ENCODE data around the gene GNG13.
A peak's percentile ranks its signal among the peaks of the same experiment; 100 is the strongest.

The GNG13 gene

DNA sequence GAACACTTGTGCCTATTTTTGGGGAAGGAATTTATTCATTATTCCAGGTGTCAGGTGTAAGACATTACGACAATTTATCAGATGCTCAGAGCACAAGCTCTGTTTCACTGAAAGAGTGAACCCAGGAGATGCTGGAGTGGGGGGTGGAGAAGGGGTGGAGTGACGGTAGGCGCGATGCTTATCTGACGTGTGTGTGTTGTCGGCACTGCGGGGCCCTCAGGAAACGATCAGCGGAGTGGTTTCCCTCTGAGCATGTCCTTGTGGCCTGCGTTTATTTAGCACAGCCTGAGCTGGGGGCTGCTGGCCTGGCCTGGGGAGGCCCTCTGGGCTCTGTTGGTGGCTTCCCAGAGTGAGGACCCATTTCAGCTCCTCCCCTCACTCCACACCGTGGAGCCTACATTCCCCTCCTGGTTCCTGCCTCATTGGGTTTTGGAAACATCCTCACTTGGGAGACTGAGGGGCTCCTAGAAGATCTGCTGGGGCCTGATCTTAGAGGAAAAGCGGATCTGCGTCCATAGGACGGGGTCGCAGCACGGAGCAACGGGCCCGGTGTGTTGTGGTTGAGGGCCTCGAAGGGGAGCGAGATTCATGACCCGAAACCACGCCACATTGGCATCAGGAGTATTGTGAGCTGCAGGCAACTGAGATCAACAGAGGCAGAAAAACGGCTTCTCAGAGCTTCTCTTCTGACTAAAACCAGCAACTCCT is 19.0 kb upstream of the GNG13 start:
- ChIA-PET CTCF (no interaction called here), POLR2A (no interaction called here)
- no peak overlapping the region for H3K27ac ChIP-seq (ENCODE audit: extremely low read depth, low read depth, low read length)
- H3K4me3 ChIP-seq (ENCODE audit: low read depth, low read length), result no peak overlapping the region
- H3K4me1 ChIP-seq (ENCODE audit: control insufficient read depth, insufficient read depth, low read length), result no peaks in the 10 kb centered on the region
- TF ChIP-seq KLF1 (tag by site-specific recombination; IDR thresholded peaks at IDR 0.05) (no peak), ZNF654 (tag by site-specific recombination; IDR thresholded peaks at IDR 0.05; ENCODE audit: low read depth) (no peak), ZNF571 (tag by site-specific recombination; IDR thresholded peaks at IDR 0.05) (no peak), ZNF747 (tag by site-specific recombination; IDR thresholded peaks at IDR 0.05) (no peak), ZBTB8A (tag by site-specific recombination; IDR thresholded peaks at IDR 0.05) (no peak), ZNF335 (tag by site-specific recombination; conservative IDR thresholded peaks at IDR 0.05) (no peak), GLI4 (tag by site-specific recombination; IDR thresholded peaks at IDR 0.05) (no peak), ZBTB1 (tag by site-specific recombination; IDR thresholded peaks at IDR 0.05) (no peak), FEZF1 (tag by site-specific recombination; IDR thresholded peaks at IDR 0.05) (no peak), ZNF555 (tag by site-specific recombination; conservative IDR thresholded peaks at IDR 0.05) (no peak), KLF7 (tag by site-specific recombination; IDR thresholded peaks at IDR 0.05; ENCODE audit: borderline replicate concordance) (no peak), BCL11B (tag by site-specific recombination; IDR thresholded peaks at IDR 0.05; ENCODE audit: low read depth) (no peak), SCRT1 (tag by site-specific recombination; IDR thresholded peaks at IDR 0.05; ENCODE audit: borderline replicate concordance) (no peak), KLF8 (tag by site-specific recombination; IDR thresholded peaks at IDR 0.05) (no peak), ZNF561 (tag by site-specific recombination; IDR thresholded peaks at IDR 0.05; ENCODE audit: borderline replicate concordance) (no peak), ZNF114 (tag by site-specific recombination; IDR thresholded peaks at IDR 0.05) (no peak)
- TF ChIP-seq, protein P1, sequence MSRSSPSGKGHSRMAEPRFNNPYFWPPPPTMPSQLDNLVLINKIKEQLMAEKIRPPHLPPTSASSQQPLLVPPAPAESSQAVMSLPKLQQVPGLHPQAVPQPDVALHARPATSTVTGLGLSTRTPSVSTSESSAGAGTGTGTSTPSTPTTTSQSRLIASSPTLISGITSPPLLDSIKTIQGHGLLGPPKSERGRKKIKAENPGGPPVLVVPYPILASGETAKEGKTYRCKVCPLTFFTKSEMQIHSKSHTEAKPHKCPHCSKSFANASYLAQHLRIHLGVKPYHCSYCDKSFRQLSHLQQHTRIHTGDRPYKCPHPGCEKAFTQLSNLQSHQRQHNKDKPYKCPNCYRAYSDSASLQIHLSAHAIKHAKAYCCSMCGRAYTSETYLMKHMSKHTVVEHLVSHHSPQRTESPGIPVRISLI (tag by site-specific recombination; IDR thresholded peaks at IDR 0.05), result no peak
- TF ChIP-seq, protein P2, sequence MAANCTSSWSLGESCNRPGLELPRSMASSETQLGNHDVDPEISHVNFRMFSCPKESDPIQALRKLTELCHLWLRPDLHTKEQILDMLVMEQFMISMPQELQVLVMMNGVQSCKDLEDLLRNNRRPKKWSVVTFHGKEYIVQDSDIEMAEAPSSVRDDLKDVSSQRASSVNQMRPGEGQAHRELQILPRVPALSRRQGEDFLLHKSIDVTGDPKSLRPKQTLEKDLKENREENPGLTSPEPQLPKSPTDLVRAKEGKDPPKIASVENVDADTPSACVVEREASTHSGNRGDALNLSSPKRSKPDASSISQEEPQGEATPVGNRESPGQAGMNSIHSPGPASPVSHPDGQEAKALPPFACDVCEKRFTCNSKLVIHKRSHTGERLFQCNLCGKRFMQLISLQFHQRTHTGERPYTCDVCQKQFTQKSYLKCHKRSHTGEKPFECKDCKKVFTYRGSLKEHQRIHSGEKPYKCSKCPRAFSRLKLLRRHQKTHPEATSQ (tag by site-specific recombination; IDR thresholded peaks at IDR 0.05), result no peak
- TF ChIP-seq, protein P3, sequence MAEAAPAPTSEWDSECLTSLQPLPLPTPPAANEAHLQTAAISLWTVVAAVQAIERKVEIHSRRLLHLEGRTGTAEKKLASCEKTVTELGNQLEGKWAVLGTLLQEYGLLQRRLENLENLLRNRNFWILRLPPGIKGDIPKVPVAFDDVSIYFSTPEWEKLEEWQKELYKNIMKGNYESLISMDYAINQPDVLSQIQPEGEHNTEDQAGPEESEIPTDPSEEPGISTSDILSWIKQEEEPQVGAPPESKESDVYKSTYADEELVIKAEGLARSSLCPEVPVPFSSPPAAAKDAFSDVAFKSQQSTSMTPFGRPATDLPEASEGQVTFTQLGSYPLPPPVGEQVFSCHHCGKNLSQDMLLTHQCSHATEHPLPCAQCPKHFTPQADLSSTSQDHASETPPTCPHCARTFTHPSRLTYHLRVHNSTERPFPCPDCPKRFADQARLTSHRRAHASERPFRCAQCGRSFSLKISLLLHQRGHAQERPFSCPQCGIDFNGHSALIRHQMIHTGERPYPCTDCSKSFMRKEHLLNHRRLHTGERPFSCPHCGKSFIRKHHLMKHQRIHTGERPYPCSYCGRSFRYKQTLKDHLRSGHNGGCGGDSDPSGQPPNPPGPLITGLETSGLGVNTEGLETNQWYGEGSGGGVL (tag by site-specific recombination; IDR thresholded peaks at IDR 0.05), result no peak
- no peaks in the 10 kb centered on the region for H3K36me3 ChIP-seq (ENCODE audit: control insufficient read depth in 2 of 2, insufficient read depth in 1 of 2, low read length in 2 of 2)
- no peaks in the 10 kb centered on the region for H3K9me3 ChIP-seq (ENCODE audit: control insufficient read depth, insufficient read depth, low read depth, low read length)

DNA sequence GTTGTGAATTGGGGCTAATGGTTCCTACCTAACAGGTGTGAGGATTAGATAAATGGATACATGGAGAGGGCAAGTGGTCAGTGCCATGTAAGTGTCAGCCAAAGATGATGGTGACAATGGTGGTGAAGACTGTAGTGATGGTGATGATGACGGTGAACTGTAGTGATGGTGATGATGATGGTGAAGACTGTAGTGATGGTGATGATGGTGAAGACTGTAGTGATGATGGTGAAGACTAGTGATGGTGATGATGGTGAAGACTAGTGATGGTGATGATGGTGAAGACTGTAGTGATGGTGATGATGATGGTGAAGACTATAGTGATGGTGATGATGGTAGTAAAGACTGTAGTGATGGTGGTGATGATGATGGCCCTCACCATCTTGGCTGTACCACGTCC is 18.1 kb upstream of the GNG13 start:
- H3K27ac ChIP-seq (ENCODE audit: extremely low read depth, low read depth, low read length), result no peak overlapping the region
- no peaks in the 10 kb centered on the region for H3K4me1 ChIP-seq (ENCODE audit: control insufficient read depth, insufficient read depth, low read length)
- ChIA-PET POLR2A (no interaction called here), CTCF (no interaction called here)
- no peaks in the 10 kb centered on the region for H3K9me3 ChIP-seq (ENCODE audit: control insufficient read depth, insufficient read depth, low read depth, low read length)
- no peak overlapping the region for H3K4me3 ChIP-seq (ENCODE audit: low read depth, low read length)
- no peaks in the 10 kb centered on the region for H3K36me3 ChIP-seq (ENCODE audit: control insufficient read depth in 2 of 2, insufficient read depth in 1 of 2, low read length in 2 of 2)
- TF ChIP-seq, protein P4, sequence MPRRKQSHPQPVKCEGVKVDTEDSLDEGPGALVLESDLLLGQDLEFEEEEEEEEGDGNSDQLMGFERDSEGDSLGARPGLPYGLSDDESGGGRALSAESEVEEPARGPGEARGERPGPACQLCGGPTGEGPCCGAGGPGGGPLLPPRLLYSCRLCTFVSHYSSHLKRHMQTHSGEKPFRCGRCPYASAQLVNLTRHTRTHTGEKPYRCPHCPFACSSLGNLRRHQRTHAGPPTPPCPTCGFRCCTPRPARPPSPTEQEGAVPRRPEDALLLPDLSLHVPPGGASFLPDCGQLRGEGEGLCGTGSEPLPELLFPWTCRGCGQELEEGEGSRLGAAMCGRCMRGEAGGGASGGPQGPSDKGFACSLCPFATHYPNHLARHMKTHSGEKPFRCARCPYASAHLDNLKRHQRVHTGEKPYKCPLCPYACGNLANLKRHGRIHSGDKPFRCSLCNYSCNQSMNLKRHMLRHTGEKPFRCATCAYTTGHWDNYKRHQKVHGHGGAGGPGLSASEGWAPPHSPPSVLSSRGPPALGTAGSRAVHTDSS (tag by site-specific recombination; IDR thresholded peaks at IDR 0.05), result peak; percentile 92
- no peak for TF ChIP-seq OVOL3 (tag by site-specific recombination; IDR thresholded peaks at IDR 0.05)

Data from HEK293 (cell line).